Osteoblast (primary cell): ENCODE results near the gene DUS2. TPM values are rescaled to one million over a fixed set of nuclear protein-coding genes. Genes with fewer than 3 reads are reported as not detected.

ENCODE experiments used
- DNase-seq: peaks from one replicate; pipeline ENCODE4 v3.0.0; 2011; ENCODE audit warnings: low spot score, mixed read lengths; ENCODE audit not compliant: insufficient read length; ENCODE audit errors: missing footprints
- H2AFZ ChIP-seq: 2 replicates; pipeline ENCODE4 v1.6.0; 2011; ENCODE audit warnings: mild to moderate bottlenecking, low read length
- H3K27ac ChIP-seq: 2 replicates; pipeline ENCODE4 v1.5.1; 2011; ENCODE audit warnings: mild to moderate bottlenecking, low read depth, low read length, moderate library complexity
- H3K27me3 ChIP-seq: 2 replicates; pipeline ENCODE4 v1.6.0; 2012; ENCODE audit warnings: mild to moderate bottlenecking, control low read depth, inconsistent platforms, low read length, moderate library complexity; ENCODE audit not compliant: insufficient read depth
- H3K36me3 ChIP-seq: 2 replicates; pipeline ENCODE4 v1.5.1; 2011; ENCODE audit warnings: mild to moderate bottlenecking, low read length, control low read depth, moderate library complexity; ENCODE audit not compliant: insufficient read depth
- H3K4me1 ChIP-seq: 2 replicates; pipeline ENCODE4 v1.5.1; 2011; ENCODE audit warnings: mild to moderate bottlenecking, low read length, control low read depth, moderate library complexity; ENCODE audit not compliant: insufficient read depth
- H3K4me2 ChIP-seq: 2 replicates; pipeline ENCODE4 v1.6.0; 2011; ENCODE audit warnings: mild to moderate bottlenecking, low read length; ENCODE audit not compliant: insufficient read depth
- H3K4me3 ChIP-seq: fragments of 200-600 bp; sonication (generic); 3 replicates; pipeline ENCODE4 v1.5.1; 2012; ENCODE audit warnings: mild to moderate bottlenecking, low read length, inconsistent platforms; ENCODE audit not compliant: insufficient read depth
- H3K79me2 ChIP-seq: 2 replicates; pipeline ENCODE4 v1.6.0; 2012; ENCODE audit warnings: mild to moderate bottlenecking, low read length, control low read depth, inconsistent platforms; ENCODE audit not compliant: insufficient read depth
- H3K9me3 ChIP-seq: 2 replicates; pipeline ENCODE4 v1.5.1; 2011; ENCODE audit warnings: low read depth, low read length, control low read depth
- H4K20me1 ChIP-seq: 2 replicates; pipeline ENCODE4 v1.6.0; 2012; ENCODE audit warnings: mild to moderate bottlenecking, low read length, control low read depth; ENCODE audit not compliant: insufficient read depth
- CTCF ChIP-seq: IDR thresholded peaks from 2 replicates; pipeline ENCODE4 v1.5.1; 2011; ENCODE audit warnings: mild to moderate bottlenecking, low read depth, low read length, moderate library complexity; ENCODE audit errors: extremely low read depth
- total RNA-seq: library from RNA; depleted of rRNA; stranded (reverse); fragments of >200 nt; gene quantifications from 2 replicates; pipeline ENCODE4 v1.2.3, GENCODE V29; 2012

The DUS2 gene
- total RNA-seq, 1 donor, result 8.7 TPM

- Histone ChIP-seq H3K9me3 (no peaks in the 10 kb centered on the region), H3K27ac (peak overlapping the region; percentile 62), H4K20me1 (peaks cover 9% of the 10 kb centered on the region), H3K79me2 (peaks cover 38% of the 10 kb centered on the region), H3K4me1 (peaks cover 39% of the 10 kb centered on the region), H3K4me2 (peak overlapping the region; percentile 89), H3K27me3 (no peaks in the 10 kb centered on the region), H3K36me3 (no peaks in the 10 kb centered on the region), H2AFZ (peak overlapping the region; percentile 88), H3K4me3 (peak overlapping the region; percentile 73)
- no peak for TF ChIP-seq CTCF
- DNase-seq, result peak; percentile 98
Observed at GRCh38 chr16:68084504-68085258, 61.6 kb downstream of the DUS2 start.

GRCh38 chr16:68085259-68086071, 62.4 kb downstream of the DUS2 start, which contains the start of gene NFATC3:
NFATC3 (plus strand) TSS chr16:68085370; CDS start chr16:68085682, 312 bp downstream.
- Histone ChIP-seq H4K20me1 (peaks cover 9% of the 10 kb centered on the region), H3K27me3 (no peaks in the 10 kb centered on the region), H3K4me1 (peaks cover 32% of the 10 kb centered on the region), H3K36me3 (no peaks in the 10 kb centered on the region), H3K4me3 (peak within 1 kb of the TSS; percentile 85), H3K9me3 (no peaks in the 10 kb centered on the region), H2AFZ (peak within 1 kb of the TSS; percentile 88), H3K79me2 (peaks cover 46% of the 10 kb centered on the region), H3K4me2 (peak within 1 kb of the TSS; percentile 90), H3K27ac (peak within 1 kb of the TSS; percentile 62)
- TF ChIP-seq CTCF, result no peak
- DNase-seq, result peak; percentile 86

- peaks cover 54% of the 10 kb centered on the region for H3K79me2 ChIP-seq
- TF ChIP-seq CTCF, result no peak
- H3K4me3 ChIP-seq, result peak overlapping the region; percentile 85
- no peaks in the 10 kb centered on the region for H3K9me3 ChIP-seq
- peak overlapping the region; percentile 44 for H3K27ac ChIP-seq
- peak overlapping the region; percentile 24 for H2AFZ ChIP-seq
- H3K36me3 ChIP-seq, result no peaks in the 10 kb centered on the region
- no peaks in the 10 kb centered on the region for H3K27me3 ChIP-seq
- peaks cover 39% of the 10 kb centered on the region for H3K4me1 ChIP-seq
- H4K20me1 ChIP-seq, result peaks cover 9% of the 10 kb centered on the region
- H3K4me2 ChIP-seq, result peak overlapping the region; percentile 90
- peak; percentile 92 for DNase-seq
Observed at GRCh38 chr16:68086336-68086841, 63.3 kb downstream of the DUS2 start.

GRCh38 chr16:68086860-68087268, 63.8 kb downstream of the DUS2 start:
- H2AFZ ChIP-seq, result peak overlapping the region; percentile 24
- peak overlapping the region; percentile 90 for H3K4me2 ChIP-seq
- H3K27me3 ChIP-seq, result no peaks in the 10 kb centered on the region
- H3K79me2 ChIP-seq, result peaks cover 59% of the 10 kb centered on the region
- H3K27ac ChIP-seq, result peak overlapping the region; percentile 11
- peaks cover 9% of the 10 kb centered on the region for H4K20me1 ChIP-seq
- peak overlapping the region; percentile 85 for H3K4me3 ChIP-seq
- no peaks in the 10 kb centered on the region for H3K36me3 ChIP-seq
- TF ChIP-seq CTCF, result no peak
- no peaks in the 10 kb centered on the region for H3K9me3 ChIP-seq
- DNase-seq, result no peak
- peaks cover 39% of the 10 kb centered on the region for H3K4me1 ChIP-seq
